Measurements from ENCODE around the gene SLC29A4.
"Not testable (repeated sequence)": the region's sequence is repeated elsewhere in the genome, so short reads cannot be mapped to it uniquely, and the experiment has no call there.

DNA sequence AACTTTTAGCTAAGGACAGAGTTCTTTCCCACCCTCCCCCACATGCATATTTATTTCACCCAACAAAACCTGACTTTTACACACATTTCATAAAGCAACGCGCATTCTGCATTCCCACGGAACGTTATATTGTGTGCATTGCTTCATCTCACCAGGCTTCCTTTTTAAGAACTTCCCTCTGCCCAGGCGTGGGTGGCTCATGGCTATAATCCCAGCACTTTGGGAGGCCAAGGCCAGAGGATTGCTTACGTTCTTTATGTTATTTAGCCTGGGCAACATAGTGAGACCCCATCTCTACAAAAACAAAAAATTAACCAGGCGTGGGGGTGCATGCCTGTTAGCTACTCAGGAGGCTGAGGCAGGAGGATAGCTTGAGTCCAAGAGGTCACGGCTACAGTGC lies 14.9 kb upstream of the SLC29A4 start:
- TF ChIP-seq, protein P1, sequence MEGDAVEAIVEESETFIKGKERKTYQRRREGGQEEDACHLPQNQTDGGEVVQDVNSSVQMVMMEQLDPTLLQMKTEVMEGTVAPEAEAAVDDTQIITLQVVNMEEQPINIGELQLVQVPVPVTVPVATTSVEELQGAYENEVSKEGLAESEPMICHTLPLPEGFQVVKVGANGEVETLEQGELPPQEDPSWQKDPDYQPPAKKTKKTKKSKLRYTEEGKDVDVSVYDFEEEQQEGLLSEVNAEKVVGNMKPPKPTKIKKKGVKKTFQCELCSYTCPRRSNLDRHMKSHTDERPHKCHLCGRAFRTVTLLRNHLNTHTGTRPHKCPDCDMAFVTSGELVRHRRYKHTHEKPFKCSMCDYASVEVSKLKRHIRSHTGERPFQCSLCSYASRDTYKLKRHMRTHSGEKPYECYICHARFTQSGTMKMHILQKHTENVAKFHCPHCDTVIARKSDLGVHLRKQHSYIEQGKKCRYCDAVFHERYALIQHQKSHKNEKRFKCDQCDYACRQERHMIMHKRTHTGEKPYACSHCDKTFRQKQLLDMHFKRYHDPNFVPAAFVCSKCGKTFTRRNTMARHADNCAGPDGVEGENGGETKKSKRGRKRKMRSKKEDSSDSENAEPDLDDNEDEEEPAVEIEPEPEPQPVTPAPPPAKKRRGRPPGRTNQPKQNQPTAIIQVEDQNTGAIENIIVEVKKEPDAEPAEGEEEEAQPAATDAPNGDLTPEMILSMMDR (conservative IDR thresholded peaks at IDR 0.05; ENCODE audit: low read depth, low read length), result not testable (repeated sequence)
- not testable (repeated sequence) for TF ChIP-seq EZH2 (IDR thresholded peaks at IDR 0.05; ENCODE audit: low read length, unreplicated experiment); EZH2phosphoT487 (IDR thresholded peaks at IDR 0.05; ENCODE audit: borderline replicate concordance, low read length)

Data from PC-3 (cell line).